K562 (cell line): ENCODE data around the gene SPINK4. TPM values are rescaled to one million over a fixed set of nuclear protein-coding genes. Genes with fewer than 3 reads are reported as not detected.
A peak's percentile ranks its signal among the peaks of the same experiment; 100 is the strongest.

Experiments
- ARNT ChIP-seq, 2 experiments: fragments of 450-650 bp; IDR thresholded peaks; 2 replicates each; pipeline ENCODE4 v1.6.1; 2016; ENCODE audit warnings: mild to moderate bottlenecking in 1 of 2
- FOXO4 ChIP-seq: fragments of 450-650 bp; formaldehyde crosslinking; IDR thresholded peaks from 2 replicates; pipeline ENCODE4 v1.4.0; 2020; ENCODE audit warnings: mild to moderate bottlenecking, moderate library complexity
- NCOR1 ChIP-seq: fragments of 450-650 bp; IDR thresholded peaks from 2 replicates; pipeline ENCODE4 v1.6.1; 2016; ENCODE audit warnings: mild to moderate bottlenecking, moderate library complexity
- PKNOX1 ChIP-seq: fragments of 450-650 bp; IDR thresholded peaks from 2 replicates; pipeline ENCODE4 v1.6.1; 2016
- POLR2AphosphoS5 ChIP-seq: IDR thresholded peaks from 2 replicates; pipeline ENCODE4 v1.6.1; 2011; ENCODE audit warnings: mild to moderate bottlenecking, low read depth, low read length, moderate library complexity; ENCODE audit not compliant: control insufficient read depth, insufficient read depth
- PURB ChIP-seq: sonication (generic); formaldehyde crosslinking; IDR thresholded peaks from 2 replicates; pipeline ENCODE4 v1.9.0; 2021; ENCODE audit warnings: low read depth, mild to moderate bottlenecking, missing genetic modification reagents
- RAD51 ChIP-seq: fragments of 450-650 bp; IDR thresholded peaks from 2 replicates; pipeline ENCODE4 v1.7.1; 2016; ENCODE audit warnings: low read depth, mild to moderate bottlenecking, borderline replicate concordance
- SIX5 ChIP-seq, 2 experiments: IDR thresholded peaks; 2 replicates each; pipeline ENCODE4 v1.6.1; 2011; ENCODE audit warnings: low read length in 2 of 2, borderline replicate concordance in 1 of 2, low read depth in 1 of 2, mild to moderate bottlenecking in 1 of 2, moderate library complexity in 1 of 2; ENCODE audit not compliant: insufficient read depth in 1 of 2
- ZBTB5 ChIP-seq: fragments of 450-650 bp; IDR thresholded peaks from 2 replicates; pipeline ENCODE4 v1.6.1; 2017; ENCODE audit warnings: antibody characterized with exemption
- polyA plus RNA-seq, 8 experiments: library from polyadenylated mRNA; depleted of rRNA in 4 of 8; stranded (reverse) in 5 of 8; unstranded in 3 of 8; fragments of >200 nt; fragmentation: Nextera tagmentation in 2 of 8; fragmentation: Illumina TruSeq in 1 of 8; extraction: Ambion mirVana in 2 of 8; extraction: Trizol in 1 of 8; gene quantifications; 2 replicates each; pipeline versions ENCODE4 v1.2.1 to v1.2.3, GENCODE V29; 2011 to 2014; ENCODE audit warnings: inconsistent platforms in 1 of 8, missing spikeins in 1 of 8
- total RNA-seq, 7 experiments: library from RNA; depleted of rRNA in 6 of 7; stranded (reverse); fragments of >200 nt in 6 of 7; fragmentation: Illumina TruSeq in 2 of 7; extraction: Trizol in 2 of 7; gene quantifications; 2 replicates each; pipeline versions ENCODE4 v1.2.1 to v1.2.3, GENCODE V29; 2011 to 2021; ENCODE audit warnings: low replicate concordance in 1 of 7
- TF ChIP-seq, protein P1 (sequence below): fragments of 250-450 bp; sonication (Bioruptor Pico); IDR thresholded peaks from 2 replicates; pipeline ENCODE4 v1.4.0; 2020; ENCODE audit warnings: mild to moderate bottlenecking, moderate library complexity
- TF ChIP-seq, protein P2 (sequence below): IDR thresholded peaks from 2 replicates; pipeline ENCODE4 v1.6.1; 2014; ENCODE audit warnings: antibody characterized with exemption
- TF ChIP-seq, protein P3 (sequence below): IDR thresholded peaks from 3 replicates; pipeline ENCODE4 v1.6.1; 2011; ENCODE audit warnings: borderline replicate concordance, mild to moderate bottlenecking, moderate library complexity; ENCODE audit not compliant: insufficient read length; ENCODE audit errors: extremely low read depth

The SPINK4 gene
- total and polyA plus RNA-seq, 9 of the 15 experiments (the other 6 are each of a cell fraction or from before 2014, with no cell fraction given), result 0.74 to 5.5 (median 2.1) TPM; not detected in 2

DNA sequence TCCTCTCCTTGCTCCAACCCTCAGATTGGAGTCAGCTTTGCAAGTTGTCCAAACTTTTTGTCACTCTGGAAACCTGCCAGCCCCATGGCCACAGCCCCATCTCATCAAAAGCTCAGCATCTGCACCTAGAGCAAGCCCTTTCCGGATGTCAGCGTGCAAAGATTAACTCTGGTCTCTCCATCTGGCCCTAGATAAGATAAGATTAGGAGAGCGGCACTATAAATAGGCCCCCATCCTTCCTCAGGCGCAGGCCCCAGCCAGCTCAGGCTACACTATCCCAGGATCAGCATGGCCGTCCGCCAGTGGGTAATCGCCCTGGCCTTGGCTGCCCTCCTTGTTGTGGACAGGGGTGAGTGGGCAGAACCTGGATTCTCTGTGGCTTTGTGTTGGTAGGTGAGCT, at the start of gene SPINK4 (continued):
- TF ChIP-seq, protein P1, sequence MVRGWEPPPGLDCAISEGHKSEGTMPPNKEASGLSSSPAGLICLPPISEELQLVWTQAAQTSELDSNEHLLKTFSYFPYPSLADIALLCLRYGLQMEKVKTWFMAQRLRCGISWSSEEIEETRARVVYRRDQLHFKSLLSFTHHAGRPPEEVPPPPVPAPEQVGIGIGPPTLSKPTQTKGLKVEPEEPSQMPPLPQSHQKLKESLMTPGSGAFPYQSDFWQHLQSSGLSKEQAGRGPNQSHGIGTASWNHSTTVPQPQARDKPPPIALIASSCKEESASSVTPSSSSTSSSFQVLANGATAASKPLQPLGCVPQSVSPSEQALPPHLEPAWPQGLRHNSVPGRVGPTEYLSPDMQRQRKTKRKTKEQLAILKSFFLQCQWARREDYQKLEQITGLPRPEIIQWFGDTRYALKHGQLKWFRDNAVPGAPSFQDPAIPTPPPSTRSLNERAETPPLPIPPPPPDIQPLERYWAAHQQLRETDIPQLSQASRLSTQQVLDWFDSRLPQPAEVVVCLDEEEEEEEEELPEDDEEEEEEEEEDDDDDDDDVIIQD (CRISPR knock-in tag), result no peak
- TF ChIP-seq PKNOX1 (peak; percentile 58), RAD51 (peak; percentile 39; the same call in 1 of the 2 replicates), PURB (CRISPR knock-in tag) (no peak), FOXO4 (CRISPR knock-in tag) (no peak), SIX5 (IDR thresholded peaks at IDR 0.05; ENCODE audit: borderline replicate concordance in 1 of 2, insufficient read depth in 1 of 2, low read depth in 1 of 2, low read length in 2 of 2) (no peak), ARNT (IDR thresholded peaks at IDR 0.05) (peak in 1 of 2 experiments; percentile 88; a peak in 2 of 4 replicates), NCOR1 (peak; percentile 92), ZBTB5 (no peak), POLR2AphosphoS5 (peak; percentile 92)
- TF ChIP-seq, protein P2, sequence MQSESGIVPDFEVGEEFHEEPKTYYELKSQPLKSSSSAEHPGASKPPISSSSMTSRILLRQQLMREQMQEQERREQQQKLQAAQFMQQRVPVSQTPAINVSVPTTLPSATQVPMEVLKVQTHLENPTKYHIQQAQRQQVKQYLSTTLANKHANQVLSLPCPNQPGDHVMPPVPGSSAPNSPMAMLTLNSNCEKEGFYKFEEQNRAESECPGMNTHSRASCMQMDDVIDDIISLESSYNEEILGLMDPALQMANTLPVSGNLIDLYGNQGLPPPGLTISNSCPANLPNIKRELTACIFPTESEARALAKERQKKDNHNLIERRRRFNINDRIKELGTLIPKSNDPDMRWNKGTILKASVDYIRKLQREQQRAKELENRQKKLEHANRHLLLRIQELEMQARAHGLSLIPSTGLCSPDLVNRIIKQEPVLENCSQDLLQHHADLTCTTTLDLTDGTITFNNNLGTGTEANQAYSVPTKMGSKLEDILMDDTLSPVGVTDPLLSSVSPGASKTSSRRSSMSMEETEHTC, result peak; percentile 32; the same call in 1 of the 2 replicates
- TF ChIP-seq, protein P3, sequence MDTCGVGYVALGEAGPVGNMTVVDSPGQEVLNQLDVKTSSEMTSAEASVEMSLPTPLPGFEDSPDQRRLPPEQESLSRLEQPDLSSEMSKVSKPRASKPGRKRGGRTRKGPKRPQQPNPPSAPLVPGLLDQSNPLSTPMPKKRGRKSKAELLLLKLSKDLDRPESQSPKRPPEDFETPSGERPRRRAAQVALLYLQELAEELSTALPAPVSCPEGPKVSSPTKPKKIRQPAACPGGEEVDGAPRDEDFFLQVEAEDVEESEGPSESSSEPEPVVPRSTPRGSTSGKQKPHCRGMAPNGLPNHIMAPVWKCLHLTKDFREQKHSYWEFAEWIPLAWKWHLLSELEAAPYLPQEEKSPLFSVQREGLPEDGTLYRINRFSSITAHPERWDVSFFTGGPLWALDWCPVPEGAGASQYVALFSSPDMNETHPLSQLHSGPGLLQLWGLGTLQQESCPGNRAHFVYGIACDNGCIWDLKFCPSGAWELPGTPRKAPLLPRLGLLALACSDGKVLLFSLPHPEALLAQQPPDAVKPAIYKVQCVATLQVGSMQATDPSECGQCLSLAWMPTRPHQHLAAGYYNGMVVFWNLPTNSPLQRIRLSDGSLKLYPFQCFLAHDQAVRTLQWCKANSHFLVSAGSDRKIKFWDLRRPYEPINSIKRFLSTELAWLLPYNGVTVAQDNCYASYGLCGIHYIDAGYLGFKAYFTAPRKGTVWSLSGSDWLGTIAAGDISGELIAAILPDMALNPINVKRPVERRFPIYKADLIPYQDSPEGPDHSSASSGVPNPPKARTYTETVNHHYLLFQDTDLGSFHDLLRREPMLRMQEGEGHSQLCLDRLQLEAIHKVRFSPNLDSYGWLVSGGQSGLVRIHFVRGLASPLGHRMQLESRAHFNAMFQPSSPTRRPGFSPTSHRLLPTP, result no peak
